Transverse colon (tissue), 4 donors: ENCODE results near the gene PKMYT1. TPM values are rescaled to one million over a fixed set of nuclear protein-coding genes. Genes with fewer than 3 reads are reported as not detected.

Experiments
- DNase-seq: peaks from one replicate; pipeline ENCODE4 v3.0.0-alpha.2; 2019
- H3K27ac ChIP-seq, 4 donors: fragments of 200-600 bp; sonication (generic); 2 replicates each; pipeline ENCODE4 v1.5.1; 2016 to 2018; ENCODE audit warnings: inconsistent platforms in 4 of 4
- H3K27me3 ChIP-seq: fragments of 200-600 bp; sonication (generic); 2 replicates; pipeline ENCODE4 v1.5.1; 2017; ENCODE audit warnings: inconsistent platforms
- H3K36me3 ChIP-seq, 4 donors: fragments of 200-600 bp; sonication (generic); 2 replicates each; pipeline ENCODE4 v1.5.1; 2017 to 2019; ENCODE audit warnings: inconsistent platforms in 4 of 4
- H3K4me1 ChIP-seq, 4 donors: fragments of 200-600 bp; sonication (generic); 2 replicates each; pipeline ENCODE4 v1.5.1; 2017 to 2020; ENCODE audit warnings: inconsistent platforms in 4 of 4
- H3K4me3 ChIP-seq, 4 donors: fragments of 200-600 bp; sonication (generic); 1 replicate in 1 of 4; 2 replicates in 3 of 4; pipeline versions ENCODE4 v1.5.1 to v1.6.1; 2017 to 2019; ENCODE audit warnings: inconsistent platforms in 4 of 4
- H3K9me3 ChIP-seq, 2 donors: fragments of 200-600 bp; sonication (generic); 2 replicates each; pipeline ENCODE4 v1.5.1; 2017 to 2019; ENCODE audit warnings: inconsistent platforms in 2 of 2
- EP300 ChIP-seq: sonication (generic); formaldehyde crosslinking; IDR thresholded peaks from one replicate; pipeline ENCODE4 v1.6.1; 2017; ENCODE audit warnings: antibody characterized with exemption, low read depth
- POLR2A ChIP-seq: fragments of 450-650 bp; IDR thresholded peaks from one replicate; pipeline ENCODE4 v1.6.1; 2016; ENCODE audit warnings: antibody characterized with exemption, mild to moderate bottlenecking, moderate library complexity
- POLR2AphosphoS5 ChIP-seq, 3 donors: sonication (generic); formaldehyde crosslinking; IDR thresholded peaks; one replicate each; pipeline ENCODE4 v1.6.1; 2016; ENCODE audit warnings: antibody characterized with exemption in 3 of 3
- WGBS, 2 donors: methylation state at CpG; one replicate each; pipeline ENCODE4 v1.1.5; 2018; ENCODE audit warnings: low coverage in 1 of 2; 5-methylcytosine and 5-hydroxymethylcytosine counted together
- in situ Hi-C, 4 donors: fragments of 200-750 bp; cut with MboI; loops; one replicate each; pipeline versions ENCODE4 v1.15.0 to v1.15.1; 2017; ENCODE audit warnings: low sequenced_read_pairs in 3 of 4, low pct_ligation_motif_present in 1 of 4, low pct_unique_long_range_greater_than_20kb in 1 of 4
- intact Hi-C: fragments of 100-400 bp; cut with DNase I; formaldehyde crosslinking; loops from one replicate; pipeline ENCODE4 v1.15.1; 2023; ENCODE audit warnings: low total_unique reads
- total RNA-seq, 4 donors: library from RNA; depleted of rRNA; stranded (reverse); fragments of >200 nt; gene quantifications; one replicate each; pipeline ENCODE4 v1.1.0, GENCODE V29; 2016
- TF ChIP-seq, protein P1 (sequence below), 5 experiments: fragments of 200-600 bp in 3 of 5; fragments of 450-650 bp in 2 of 5; sonication (generic) in 3 of 5; IDR thresholded peaks; 1 replicate in 2 of 5; 2 replicates in 3 of 5; pipeline ENCODE4 v1.5.1; 2016 to 2017; ENCODE audit warnings: antibody characterized with exemption in 5 of 5, inconsistent platforms in 3 of 5, mild to moderate bottlenecking in 2 of 5, moderate library complexity in 1 of 5

The PKMYT1 gene
- total RNA-seq, 4 donors from 2014 or later = 0.55 to 3.6 (median 3.0) TPM; not detected in 1

DNA sequence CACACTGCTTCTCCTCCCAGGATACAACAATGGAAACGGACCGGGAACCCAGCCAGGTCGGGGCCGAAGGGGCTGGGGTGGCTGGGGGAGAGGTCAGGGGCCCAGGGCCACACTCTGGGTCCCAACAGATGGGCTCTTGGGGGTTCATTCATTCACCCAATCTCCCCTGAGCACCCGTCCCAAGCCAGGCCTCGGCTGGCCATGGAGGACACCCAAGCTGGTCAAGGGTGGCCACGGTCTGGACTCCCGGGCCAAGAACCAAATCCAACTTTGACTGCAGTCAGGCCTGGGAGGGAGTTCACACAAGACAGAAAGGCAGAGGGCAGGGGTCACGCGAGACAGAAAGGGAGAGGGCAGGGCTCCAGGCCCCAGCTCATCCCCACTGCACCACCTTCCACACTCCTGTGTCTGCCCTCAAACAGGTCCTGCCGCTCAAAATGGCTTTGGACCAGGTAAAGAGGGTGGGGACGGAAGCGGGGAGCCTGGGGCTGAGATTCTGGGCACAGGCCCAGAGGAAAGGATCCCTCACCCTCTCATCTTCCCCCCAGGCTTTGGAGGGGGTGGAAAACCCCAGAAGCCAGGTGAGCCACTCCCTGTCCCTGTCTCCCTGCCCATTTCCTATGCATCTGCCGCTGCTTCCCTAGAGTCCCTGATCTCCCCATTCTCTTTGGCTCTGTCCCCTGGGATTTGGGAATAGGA, 12.3 kb upstream of the PKMYT1 start:
- H3K9me3 ChIP-seq = no peaks in the 10 kb centered on the region
- TF ChIP-seq EP300 (no peak), POLR2A (no peak), POLR2AphosphoS5 (IDR thresholded peaks at IDR 0.05) (no peak)
- TF ChIP-seq, protein P1, sequence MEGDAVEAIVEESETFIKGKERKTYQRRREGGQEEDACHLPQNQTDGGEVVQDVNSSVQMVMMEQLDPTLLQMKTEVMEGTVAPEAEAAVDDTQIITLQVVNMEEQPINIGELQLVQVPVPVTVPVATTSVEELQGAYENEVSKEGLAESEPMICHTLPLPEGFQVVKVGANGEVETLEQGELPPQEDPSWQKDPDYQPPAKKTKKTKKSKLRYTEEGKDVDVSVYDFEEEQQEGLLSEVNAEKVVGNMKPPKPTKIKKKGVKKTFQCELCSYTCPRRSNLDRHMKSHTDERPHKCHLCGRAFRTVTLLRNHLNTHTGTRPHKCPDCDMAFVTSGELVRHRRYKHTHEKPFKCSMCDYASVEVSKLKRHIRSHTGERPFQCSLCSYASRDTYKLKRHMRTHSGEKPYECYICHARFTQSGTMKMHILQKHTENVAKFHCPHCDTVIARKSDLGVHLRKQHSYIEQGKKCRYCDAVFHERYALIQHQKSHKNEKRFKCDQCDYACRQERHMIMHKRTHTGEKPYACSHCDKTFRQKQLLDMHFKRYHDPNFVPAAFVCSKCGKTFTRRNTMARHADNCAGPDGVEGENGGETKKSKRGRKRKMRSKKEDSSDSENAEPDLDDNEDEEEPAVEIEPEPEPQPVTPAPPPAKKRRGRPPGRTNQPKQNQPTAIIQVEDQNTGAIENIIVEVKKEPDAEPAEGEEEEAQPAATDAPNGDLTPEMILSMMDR (IDR thresholded peaks at IDR 0.05) = no peak
- peaks cover 5% of the 10 kb centered on the region for H3K27me3 ChIP-seq
- 88% methylated on average over 14 of the region's 14 CpGs; no CpG with 5 or more reads in 1 of the 2 donors for WGBS, 2 donors
- peaks cover 0 to 8% (median 3%) of the 10 kb centered on the region in 4 donors for H3K4me1 ChIP-seq
- in situ Hi-C loops (no loop called here), intact Hi-C loops (no loop called here)
- H3K36me3 ChIP-seq = no peaks in the 10 kb centered on the region
- no peak for DNase-seq
- H3K4me3 ChIP-seq = no peak overlapping the region
- H3K27ac ChIP-seq = no peak overlapping the region

DNA sequence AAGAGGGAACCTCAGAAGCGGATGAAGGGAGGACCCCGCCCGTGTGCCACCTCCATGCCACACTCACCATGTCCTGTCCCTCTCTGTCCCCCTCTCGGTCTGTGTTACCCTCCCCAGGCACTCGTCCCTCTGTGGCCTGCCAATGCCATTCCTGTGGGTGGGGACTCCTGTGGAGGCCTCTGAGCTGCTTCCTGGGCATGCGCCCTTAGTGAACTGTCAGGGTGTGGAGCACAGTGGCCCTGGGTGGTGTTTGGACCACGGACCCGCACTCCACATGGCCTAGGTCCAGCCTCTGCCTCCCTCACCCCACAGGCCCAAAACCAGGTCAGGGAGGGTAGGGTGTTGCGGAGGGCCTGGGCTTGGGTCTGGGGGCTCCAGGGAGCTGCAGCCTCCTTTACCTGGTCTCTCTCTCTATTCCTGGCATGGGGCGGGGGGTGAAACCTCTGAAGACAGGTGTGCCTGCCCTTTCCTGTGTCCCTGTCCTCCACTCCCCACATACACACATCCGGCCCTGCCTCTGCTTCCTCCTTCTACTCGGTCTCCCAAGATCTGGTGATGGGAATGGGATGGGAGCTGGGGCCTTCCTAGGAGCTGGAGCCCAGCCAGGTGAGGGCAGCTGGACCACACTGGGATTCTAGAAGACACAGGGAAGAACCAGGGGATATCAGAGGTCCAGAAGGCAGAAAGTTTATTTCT, 11.5 kb upstream of the PKMYT1 start:
- TF ChIP-seq EP300 (no peak), POLR2A (no peak), POLR2AphosphoS5 (IDR thresholded peaks at IDR 0.05) (no peak)
- TF ChIP-seq, protein P1 (IDR thresholded peaks at IDR 0.05) = no peak
- Histone ChIP-seq H3K4me1 (peaks cover 0 to 8% (median 3%) of the 10 kb centered on the region in 4 donors), H3K27me3 (peaks cover 5% of the 10 kb centered on the region), H3K36me3 (no peaks in the 10 kb centered on the region), H3K9me3 (no peaks in the 10 kb centered on the region), H3K27ac (no peak overlapping the region), H3K4me3 (no peak overlapping the region)
- in situ Hi-C loops (no loop called here), intact Hi-C loops (no loop called here)
- DNase-seq = no peak
- 83% methylated on average over 11 of the region's 12 CpGs; no CpG with 5 or more reads in 1 of the 2 donors for WGBS, 2 donors

DNA sequence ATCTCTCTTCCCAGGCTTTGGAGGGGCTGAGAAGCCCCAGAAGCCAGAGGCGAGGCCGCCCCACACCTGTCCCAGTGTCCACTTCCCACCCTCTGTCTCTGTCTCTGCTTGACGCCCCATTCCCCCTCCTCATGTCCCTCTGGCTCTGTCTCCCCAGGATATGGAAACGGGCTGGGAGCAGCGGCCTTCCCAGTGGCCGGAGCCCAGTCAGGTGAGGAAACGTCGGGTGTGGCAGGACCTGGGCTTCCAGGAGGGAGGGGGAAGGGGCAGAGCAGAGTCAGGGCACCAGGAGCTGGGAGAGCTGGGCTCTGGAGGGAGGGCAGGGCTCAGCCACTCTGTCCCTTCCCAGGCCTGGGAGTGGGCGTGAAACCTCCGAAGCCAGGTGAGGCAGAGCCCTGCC, 10.6 kb upstream of the PKMYT1 start:
- Histone ChIP-seq H3K27ac (no peak overlapping the region), H3K4me3 (no peak overlapping the region), H3K27me3 (peaks cover 5% of the 10 kb centered on the region), H3K4me1 (peaks cover 0 to 8% (median 3%) of the 10 kb centered on the region in 4 donors), H3K36me3 (no peaks in the 10 kb centered on the region), H3K9me3 (no peaks in the 10 kb centered on the region)
- TF ChIP-seq, protein P1 (IDR thresholded peaks at IDR 0.05) = no peak
- TF ChIP-seq POLR2A = no peak
- no peak for TF ChIP-seq EP300
- no peak for TF ChIP-seq POLR2AphosphoS5 (IDR thresholded peaks at IDR 0.05)
- intact Hi-C loops (no loop called here), in situ Hi-C loops (no loop called here)
- WGBS, 2 donors = 45% methylated on average over 9 of the region's 10 CpGs; no CpG with 5 or more reads in 1 of the 2 donors
- no peak for DNase-seq

DNA sequence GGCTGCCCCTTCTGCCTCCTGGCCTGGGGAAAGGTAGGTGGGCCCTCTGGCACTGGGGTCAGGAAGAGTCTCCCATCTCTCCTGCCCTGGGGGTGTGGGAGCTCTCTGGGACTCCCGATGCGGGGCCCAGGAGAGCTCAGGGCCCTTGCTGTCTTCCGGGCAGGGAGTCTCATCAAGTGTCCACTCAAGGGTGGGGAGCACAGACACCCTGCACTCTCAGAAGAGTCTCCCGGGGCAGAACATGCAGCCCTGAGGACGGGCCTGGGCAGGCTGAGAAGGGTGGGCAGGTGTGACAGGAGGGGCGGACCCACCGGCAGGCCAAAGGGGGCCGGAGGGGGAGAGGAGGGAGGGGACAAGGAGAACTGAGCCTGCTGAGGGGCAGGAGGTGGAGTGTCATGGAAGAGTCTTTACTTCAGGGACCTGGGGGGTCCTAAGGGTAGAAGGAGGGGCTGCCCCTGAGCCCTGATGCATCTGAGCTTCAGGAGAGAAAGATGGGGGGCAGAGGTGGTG, 8.4 kb upstream of the PKMYT1 start:
- no peak for DNase-seq
- intact Hi-C loops = no loop called here
- peaks cover 5% of the 10 kb centered on the region for H3K27me3 ChIP-seq

More for the DNA sequence above, 8.4 kb upstream of the PKMYT1 start:
- WGBS, 2 donors = 69 to 100% methylated on average over 2 to 8 of the region's 8 CpGs
- Histone ChIP-seq H3K4me3 (no peak overlapping the region), H3K4me1 (peaks cover 0 to 12% (median 8%) of the 10 kb centered on the region in 4 donors), H3K9me3 (no peaks in the 10 kb centered on the region), H3K27ac (no peak overlapping the region), H3K36me3 (no peaks in the 10 kb centered on the region)
- in situ Hi-C loops = no loop called here
- TF ChIP-seq, protein P1 (IDR thresholded peaks at IDR 0.05) = no peak
- TF ChIP-seq POLR2AphosphoS5 (IDR thresholded peaks at IDR 0.05) (no peak), POLR2A (no peak), EP300 (no peak)
